Type B pancreatic cell (in vitro differentiated cells): Measurements from ENCODE around the gene DSCAM. TPM values are rescaled to one million over a fixed set of nuclear protein-coding genes. Genes with fewer than 3 reads are reported as not detected.

Experiments
- DNase-seq: peaks from one replicate; pipeline ENCODE4 v3.0.0; 2021; ENCODE audit warnings: mixed read lengths; ENCODE audit not compliant: unreplicated experiment; ENCODE audit errors: extremely low spot score
- H3K27ac Mint-ChIP-seq: 2 replicates; pipeline ENCODE4 v1.8.0; 2021; ENCODE audit warnings: mild to moderate bottlenecking, mixed read lengths
- H3K27me3 Mint-ChIP-seq: 2 replicates; pipeline ENCODE4 v1.8.0; 2021; ENCODE audit warnings: mixed read lengths
- H3K36me3 Mint-ChIP-seq: 2 replicates; pipeline ENCODE4 v1.8.0; 2021; ENCODE audit warnings: mixed read lengths
- H3K4me1 Mint-ChIP-seq: one replicate; pipeline ENCODE4 v1.8.0; 2021; ENCODE audit warnings: mixed read lengths; ENCODE audit not compliant: unreplicated experiment
- H3K4me3 Mint-ChIP-seq: 2 replicates; pipeline ENCODE4 v1.8.0; 2021; ENCODE audit warnings: mild to moderate bottlenecking, mixed read lengths
- H3K9me3 Mint-ChIP-seq: 2 replicates; pipeline ENCODE4 v1.8.0; 2021; ENCODE audit warnings: mixed read lengths
- CTCF ChIP-seq: fragments of 200-600 bp; sonication (generic); conservative IDR thresholded peaks from 2 replicates; pipeline ENCODE4 v1.5.0; 2021; ENCODE audit warnings: antibody characterized with exemption, mild to moderate bottlenecking
- total RNA-seq: library from RNA; stranded (reverse); gene quantifications from 2 replicates; pipeline ENCODE4 v1.2.1, GENCODE V29; 2021; ENCODE audit warnings: low replicate concordance

Gene DSCAM
- total RNA-seq, 1 donor from 2014 or later, result 1.4 TPM

DNA sequence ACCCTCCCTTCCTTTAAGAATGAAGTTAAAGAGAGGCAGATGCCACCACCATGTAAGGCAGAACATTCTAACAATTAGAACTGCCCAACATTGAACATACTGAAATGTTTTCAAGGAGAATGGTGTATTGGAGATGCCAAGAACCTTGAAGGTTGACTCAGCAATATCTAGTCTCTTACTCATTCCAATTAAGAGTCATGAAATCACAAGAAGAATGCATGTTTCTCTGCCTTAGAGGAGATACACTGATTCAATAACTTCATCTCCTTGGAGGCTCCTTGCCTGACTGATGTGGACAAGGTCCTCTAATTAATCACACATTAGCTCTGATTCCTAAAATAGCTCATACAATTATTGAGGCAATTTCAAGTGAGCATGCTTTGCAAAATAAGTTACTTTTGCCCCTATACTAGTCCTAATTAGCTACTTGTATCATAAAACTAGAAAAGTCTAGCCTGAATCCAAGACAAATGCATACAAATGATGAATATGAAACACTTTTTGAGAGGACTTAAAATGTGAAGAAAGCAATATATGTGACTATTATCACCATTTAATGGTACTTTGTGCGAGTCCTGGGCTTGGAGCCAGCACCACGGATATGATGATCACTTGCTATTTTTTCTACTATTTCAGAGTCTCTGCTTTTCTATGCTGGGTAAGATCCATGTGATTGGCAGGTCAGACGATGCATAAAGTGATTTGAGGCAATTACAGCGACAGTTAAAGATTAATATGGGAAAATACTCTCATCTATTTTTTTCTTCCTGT lies 114.5 kb downstream of the DSCAM start:
- Mint-ChIP-seq H3K4me3 (no peak overlapping the region), H3K4me1 (peaks cover 12% of the 10 kb centered on the region), H3K9me3 (no peaks in the 10 kb centered on the region), H3K36me3 (no peaks in the 10 kb centered on the region), H3K27me3 (no peaks in the 10 kb centered on the region), H3K27ac (no peak overlapping the region)
- no peak for DNase-seq
- no peak for TF ChIP-seq CTCF

GRCh38 chr21:40731206-40731605 lies 115.8 kb downstream of the DSCAM start:
- Mint-ChIP-seq H3K27ac (no peak overlapping the region), H3K27me3 (no peaks in the 10 kb centered on the region), H3K36me3 (no peaks in the 10 kb centered on the region), H3K4me3 (no peak overlapping the region), H3K9me3 (no peaks in the 10 kb centered on the region), H3K4me1 (peaks cover 12% of the 10 kb centered on the region)
- no peak for DNase-seq
- TF ChIP-seq CTCF, result no peak

- no peaks in the 10 kb centered on the region for H3K36me3 Mint-ChIP-seq
- no peak overlapping the region for H3K27ac Mint-ChIP-seq
- no peak overlapping the region for H3K4me3 Mint-ChIP-seq
- DNase-seq, result no peak
- no peaks in the 10 kb centered on the region for H3K9me3 Mint-ChIP-seq
- no peak for TF ChIP-seq CTCF
- H3K4me1 Mint-ChIP-seq, result peaks cover 12% of the 10 kb centered on the region
- no peaks in the 10 kb centered on the region for H3K27me3 Mint-ChIP-seq
Measured at GRCh38 chr21:40730426-40730800, 116.5 kb downstream of the DSCAM start.

DNA sequence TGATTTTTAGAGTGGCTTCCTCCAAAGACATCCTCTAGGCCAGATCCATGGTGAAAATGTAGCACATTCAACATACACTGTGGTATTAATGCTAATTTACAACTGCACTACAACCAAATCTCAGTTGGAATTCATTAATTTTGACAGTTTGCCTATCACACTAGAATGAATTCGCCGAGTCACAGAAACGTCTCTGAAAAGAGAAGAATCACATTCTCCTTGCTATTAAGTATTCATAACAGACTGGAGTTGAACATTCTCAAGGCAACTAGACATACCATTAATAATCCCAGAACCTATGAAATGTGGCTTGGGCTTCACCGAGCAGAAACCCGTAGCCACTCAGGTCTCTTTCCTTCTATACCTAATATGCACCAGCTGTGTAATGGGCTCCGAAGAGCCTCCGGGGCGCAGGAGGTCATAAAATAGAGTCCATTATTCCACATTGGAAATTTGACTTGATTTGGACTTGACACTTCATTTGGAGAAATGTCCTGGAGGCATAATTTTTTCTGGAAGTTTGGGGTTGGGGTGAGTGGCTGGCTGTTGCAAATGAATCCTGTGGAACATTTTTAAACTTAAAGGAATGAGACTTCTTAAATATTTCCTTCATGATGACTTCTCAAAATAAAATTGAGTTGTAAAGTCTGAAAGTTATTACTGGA lies 117.1 kb downstream of the DSCAM start:
- no peak overlapping the region for H3K4me3 Mint-ChIP-seq
- peaks cover 12% of the 10 kb centered on the region for H3K4me1 Mint-ChIP-seq
- H3K36me3 Mint-ChIP-seq, result no peaks in the 10 kb centered on the region
- no peaks in the 10 kb centered on the region for H3K9me3 Mint-ChIP-seq
- H3K27ac Mint-ChIP-seq, result no peak overlapping the region
- DNase-seq, result no peak
- H3K27me3 Mint-ChIP-seq, result no peaks in the 10 kb centered on the region
- TF ChIP-seq CTCF, result no peak

- no peak for DNase-seq
- H3K27ac Mint-ChIP-seq, result no peak overlapping the region
- peaks cover 19% of the 10 kb centered on the region for H3K9me3 Mint-ChIP-seq
- H3K4me3 Mint-ChIP-seq, result no peak overlapping the region
- no peak for TF ChIP-seq CTCF
- no peaks in the 10 kb centered on the region for H3K4me1 Mint-ChIP-seq
- H3K27me3 Mint-ChIP-seq, result peaks cover 3% of the 10 kb centered on the region
- peaks cover 3% of the 10 kb centered on the region for H3K36me3 Mint-ChIP-seq
Measured at GRCh38 chr21:40723966-40724365, 123.0 kb downstream of the DSCAM start.
